ENCODE data around the gene LAMA3. TPM values are rescaled to one million over a fixed set of nuclear protein-coding genes. Genes with fewer than 3 reads are reported as not detected.

LAMA3 gene
- total and polyA plus RNA-seq, 10 of the 15 experiments (the other 5 are each of a cell fraction or from before 2014, with no cell fraction given): 0.37 to 6.5 (median 5.4) TPM

DNA sequence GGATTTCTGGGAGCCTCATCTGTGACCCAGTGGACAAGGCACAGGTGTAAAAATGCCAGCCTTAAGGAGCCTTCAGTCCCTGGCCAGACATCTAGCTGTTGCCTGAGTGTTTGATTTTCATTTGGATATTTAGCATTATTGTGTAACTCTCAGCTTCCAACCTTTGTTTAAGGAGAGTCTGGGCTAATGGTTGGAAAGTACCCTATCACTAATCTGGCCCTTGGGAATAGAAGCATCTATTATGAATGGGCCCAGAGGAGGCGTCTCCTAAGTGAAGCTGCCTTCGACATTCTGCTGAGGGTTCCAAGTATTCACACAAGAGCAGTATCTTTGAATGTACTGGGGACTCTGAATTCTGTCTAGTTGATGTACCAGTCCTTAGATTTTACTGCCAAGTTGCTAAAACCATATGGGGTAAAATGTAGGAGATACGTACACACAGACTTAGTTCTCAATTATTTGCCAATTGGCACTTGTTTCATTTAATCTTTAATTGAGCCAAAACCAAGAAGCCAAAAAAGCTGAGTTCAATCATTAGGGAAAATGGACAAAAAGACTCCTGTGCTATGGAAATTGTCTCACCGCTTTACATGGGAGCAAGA, 19.3 kb upstream of the LAMA3 start:
- no peaks in the 10 kb centered on the region for H3K9me3 ChIP-seq (replicated peaks; ENCODE audit: control insufficient read depth, insufficient read depth, low read length)
- H3K4me2 ChIP-seq (ENCODE audit: control insufficient read depth, insufficient read depth): no peak overlapping the region
- ChIA-PET SMC1A (ENCODE audit: uncharacterized antibody, unreplicated experiment) (interaction anchor here (0.7 to 1.9 kb wide), 3 partner anchors 33 to 44 kb away, joined by 3 to 5 read pairs (median 3); no protein-coding TSS in a partner anchor), RAD21 (ENCODE audit: unreplicated experiment) (no interaction called here), POLR2A (no interaction called here), CTCF (interaction anchor here (1.2 kb wide), 1 partner anchor 12 kb away, joined by 3 read pairs; no protein-coding TSS in a partner anchor)
- intact Hi-C loops (cut with micrococcal nuclease; ENCODE audit: unreplicated experiment) (no loop called here), in situ Hi-C loops (cut with MboI) (no loop called here)
- no peak overlapping the region for H2AFZ ChIP-seq (ENCODE audit: control insufficient read depth, low read depth, low read length)
- WGBS (ENCODE audit: insufficient coverage, insufficient replicate concordance, low lambda C conversion rate, missing lambda C conversion rate): 46% methylated on average over 4 of the region's 4 CpGs
- H3K4me3 ChIP-seq: no peak overlapping the region
- H3K27me3 ChIP-seq (replicated peaks in 1 of 2; ENCODE audit: control insufficient read depth in 2 of 2, insufficient read depth in 2 of 2, low read length in 1 of 2): peaks cover 1 to 2% of the 10 kb centered on the region in 2 experiments; a peak in 1 of 4 replicates
- no peaks in the 10 kb centered on the region for H3K4me1 ChIP-seq (ENCODE audit: control insufficient read depth, insufficient read depth, low read length)
- ATAC-seq (no peak), FAIRE-seq (no peak), DNase-seq (ENCODE audit: low read depth, low spot score) (no peak)
- no peak overlapping the region for H3K27ac ChIP-seq (ENCODE audit: control insufficient read depth, insufficient read depth)
- H3K9ac ChIP-seq (ENCODE audit: control insufficient read depth, insufficient read depth, low read length): no peak overlapping the region
- TF ChIP-seq, protein P1, sequence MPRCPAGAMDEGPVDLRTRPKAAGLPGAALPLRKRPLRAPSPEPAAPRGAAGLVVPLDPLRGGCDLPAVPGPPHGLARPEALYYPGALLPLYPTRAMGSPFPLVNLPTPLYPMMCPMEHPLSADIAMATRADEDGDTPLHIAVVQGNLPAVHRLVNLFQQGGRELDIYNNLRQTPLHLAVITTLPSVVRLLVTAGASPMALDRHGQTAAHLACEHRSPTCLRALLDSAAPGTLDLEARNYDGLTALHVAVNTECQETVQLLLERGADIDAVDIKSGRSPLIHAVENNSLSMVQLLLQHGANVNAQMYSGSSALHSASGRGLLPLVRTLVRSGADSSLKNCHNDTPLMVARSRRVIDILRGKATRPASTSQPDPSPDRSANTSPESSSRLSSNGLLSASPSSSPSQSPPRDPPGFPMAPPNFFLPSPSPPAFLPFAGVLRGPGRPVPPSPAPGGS (IDR thresholded peaks at IDR 0.05; ENCODE audit: borderline replicate concordance, insufficient read depth, low read depth, low read length, poor library complexity, severe bottlenecking): no peak
- TF ChIP-seq ZNF384 (IDR thresholded peaks at IDR 0.05; ENCODE audit: borderline replicate concordance, low read depth, low read length) (no peak), ASH2L (IDR thresholded peaks at IDR 0.05; ENCODE audit: borderline replicate concordance, low read depth) (no peak), SP1 (IDR thresholded peaks at IDR 0.05; ENCODE audit: low read depth, low read length) (no peak), HCFC1 (IDR thresholded peaks at IDR 0.05; ENCODE audit: low read length) (no peak), MEF2B (IDR thresholded peaks at IDR 0.05; ENCODE audit: partially characterized antibody, poor library complexity, severe bottlenecking) (peak; percentile 49)
- TF ChIP-seq, protein P2, sequence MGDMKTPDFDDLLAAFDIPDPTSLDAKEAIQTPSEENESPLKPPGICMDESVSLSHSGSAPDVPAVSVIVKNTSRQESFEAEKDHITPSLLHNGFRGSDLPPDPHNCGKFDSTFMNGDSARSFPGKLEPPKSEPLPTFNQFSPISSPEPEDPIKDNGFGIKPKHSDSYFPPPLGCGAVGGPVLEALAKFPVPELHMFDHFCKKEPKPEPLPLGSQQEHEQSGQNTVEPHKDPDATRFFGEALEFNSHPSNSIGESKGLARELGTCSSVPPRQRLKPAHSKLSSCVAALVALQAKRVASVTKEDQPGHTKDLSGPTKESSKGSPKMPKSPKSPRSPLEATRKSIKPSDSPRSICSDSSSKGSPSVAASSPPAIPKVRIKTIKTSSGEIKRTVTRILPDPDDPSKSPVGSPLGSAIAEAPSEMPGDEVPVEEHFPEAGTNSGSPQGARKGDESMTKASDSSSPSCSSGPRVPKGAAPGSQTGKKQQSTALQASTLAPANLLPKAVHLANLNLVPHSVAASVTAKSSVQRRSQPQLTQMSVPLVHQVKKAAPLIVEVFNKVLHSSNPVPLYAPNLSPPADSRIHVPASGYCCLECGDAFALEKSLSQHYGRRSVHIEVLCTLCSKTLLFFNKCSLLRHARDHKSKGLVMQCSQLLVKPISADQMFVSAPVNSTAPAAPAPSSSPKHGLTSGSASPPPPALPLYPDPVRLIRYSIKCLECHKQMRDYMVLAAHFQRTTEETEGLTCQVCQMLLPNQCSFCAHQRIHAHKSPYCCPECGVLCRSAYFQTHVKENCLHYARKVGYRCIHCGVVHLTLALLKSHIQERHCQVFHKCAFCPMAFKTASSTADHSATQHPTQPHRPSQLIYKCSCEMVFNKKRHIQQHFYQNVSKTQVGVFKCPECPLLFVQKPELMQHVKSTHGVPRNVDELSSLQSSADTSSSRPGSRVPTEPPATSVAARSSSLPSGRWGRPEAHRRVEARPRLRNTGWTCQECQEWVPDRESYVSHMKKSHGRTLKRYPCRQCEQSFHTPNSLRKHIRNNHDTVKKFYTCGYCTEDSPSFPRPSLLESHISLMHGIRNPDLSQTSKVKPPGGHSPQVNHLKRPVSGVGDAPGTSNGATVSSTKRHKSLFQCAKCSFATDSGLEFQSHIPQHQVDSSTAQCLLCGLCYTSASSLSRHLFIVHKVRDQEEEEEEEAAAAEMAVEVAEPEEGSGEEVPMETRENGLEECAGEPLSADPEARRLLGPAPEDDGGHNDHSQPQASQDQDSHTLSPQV (IDR thresholded peaks at IDR 0.05): no peak
- H3K36me3 ChIP-seq (ENCODE audit: control insufficient read depth in 2 of 2, insufficient read depth in 2 of 2, low read length in 1 of 2): no peaks in the 10 kb centered on the region
- no peaks in the 10 kb centered on the region for H3K79me2 ChIP-seq (ENCODE audit: control insufficient read depth, insufficient read depth, low read length)
- no TSS peak for BruUV-seq (replicated peaks)
- no peaks in the 10 kb centered on the region for H4K20me1 ChIP-seq (ENCODE audit: control insufficient read depth, insufficient read depth)

All from GM12878 (cell line).